ENCODE results near the gene NR2E3.
A peak's percentile ranks its signal among the peaks of the same experiment; 100 is the strongest.

Gene NR2E3

DNA sequence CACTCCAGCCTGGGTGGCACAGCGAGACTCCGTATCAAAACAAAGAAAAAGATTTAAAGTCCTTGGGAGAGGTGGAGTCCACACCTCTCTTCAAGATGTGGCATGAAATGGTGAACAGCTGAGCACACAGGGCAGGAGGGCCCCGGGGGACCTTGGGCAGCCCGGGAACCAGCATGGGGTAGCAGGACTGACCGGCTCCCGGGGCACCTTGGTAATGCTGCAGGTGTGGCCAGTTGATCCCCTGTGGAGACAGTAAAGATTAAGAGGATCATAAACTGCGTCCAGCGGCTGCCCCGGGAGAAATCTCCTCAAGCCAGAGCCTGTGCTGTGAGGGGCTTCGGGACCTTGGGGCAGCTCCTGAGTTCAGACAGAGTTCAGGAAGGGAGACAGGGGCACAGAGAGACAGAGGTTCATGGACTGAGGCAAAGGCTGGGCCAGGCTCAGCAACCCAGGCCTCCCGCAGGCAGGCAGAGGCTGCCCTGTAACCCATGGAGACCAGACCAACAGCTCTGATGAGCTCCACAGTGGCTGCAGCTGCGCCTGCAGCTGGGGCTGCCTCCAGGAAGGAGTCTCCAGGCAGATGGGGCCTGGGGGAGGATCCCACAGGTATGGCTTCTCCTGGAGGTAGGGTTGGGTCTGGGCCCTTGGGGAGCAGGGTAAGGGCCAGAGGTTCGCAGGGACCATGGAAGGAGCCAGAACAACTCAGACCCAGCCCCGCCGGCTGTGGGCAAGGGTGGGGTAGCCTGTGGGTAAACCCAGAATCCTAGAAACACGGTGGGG lies at the start of gene NR2E3:
Gene NR2E3 (plus strand): TSS at position 299 of the 780 bp plus-strand sequence. CDS start 190 bp downstream, at position 489.
- DNase-seq: no peak

DNA sequence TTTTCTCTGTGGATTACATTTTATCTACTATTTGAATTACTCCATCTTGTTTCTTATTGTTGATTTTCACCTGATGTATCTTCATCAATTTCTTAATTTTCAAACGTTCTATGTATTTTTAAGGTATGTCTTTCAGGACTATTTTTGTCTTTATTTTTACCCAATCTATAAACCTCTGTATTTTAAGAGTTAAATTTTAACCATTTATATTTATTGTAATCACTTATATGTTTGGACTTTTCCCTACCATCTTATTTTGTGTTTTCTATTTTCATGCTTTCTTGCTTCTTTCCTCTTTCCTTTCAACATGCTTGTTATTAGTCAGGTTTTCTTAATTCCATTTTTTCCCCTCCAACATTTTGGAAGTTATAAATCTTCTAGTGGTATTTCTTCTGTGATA lies 49.5 kb upstream of the NR2E3 start:
- no peak for DNase-seq

DNA sequence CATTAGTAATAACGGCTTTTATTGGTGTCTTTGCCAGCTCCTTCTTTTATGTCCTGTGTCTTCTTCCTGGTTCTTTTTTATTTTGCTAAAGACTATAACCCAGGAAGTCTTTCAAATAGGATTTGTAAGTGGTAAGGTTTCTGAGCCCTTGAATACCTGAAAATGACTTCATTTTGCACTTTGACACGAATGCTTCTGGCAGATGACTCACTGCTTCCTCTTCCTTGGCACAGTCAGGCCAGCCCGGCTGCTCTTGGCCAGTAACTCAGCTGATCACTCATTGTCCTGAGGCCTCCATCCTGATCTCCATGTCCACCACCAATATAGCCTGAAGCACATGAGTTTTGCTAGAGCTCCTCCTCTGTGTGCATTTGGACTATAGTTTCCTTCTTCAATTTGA lies 48.7 kb upstream of the NR2E3 start:
- DNase-seq: peak; percentile 59

DNA sequence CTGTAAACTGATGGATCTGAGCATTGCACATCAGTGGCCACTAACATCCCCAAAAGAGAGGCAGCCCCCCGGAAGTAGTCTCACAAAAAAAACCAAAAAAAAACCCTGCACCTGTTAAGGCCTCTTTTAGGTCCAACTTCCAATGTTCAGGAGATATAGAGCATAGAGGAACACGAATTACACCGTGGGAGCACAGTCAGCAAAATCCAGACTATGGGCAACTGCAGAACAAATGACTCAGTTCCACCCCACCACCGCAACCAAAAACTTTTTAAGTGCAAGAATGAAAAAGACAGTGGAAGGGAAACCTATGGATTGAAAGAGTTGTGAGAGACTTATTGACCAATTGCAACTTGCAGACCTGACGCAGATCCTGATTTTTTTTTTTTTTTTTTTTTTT lies 42.2 kb upstream of the NR2E3 start:
- DNase-seq: no peak

DNA sequence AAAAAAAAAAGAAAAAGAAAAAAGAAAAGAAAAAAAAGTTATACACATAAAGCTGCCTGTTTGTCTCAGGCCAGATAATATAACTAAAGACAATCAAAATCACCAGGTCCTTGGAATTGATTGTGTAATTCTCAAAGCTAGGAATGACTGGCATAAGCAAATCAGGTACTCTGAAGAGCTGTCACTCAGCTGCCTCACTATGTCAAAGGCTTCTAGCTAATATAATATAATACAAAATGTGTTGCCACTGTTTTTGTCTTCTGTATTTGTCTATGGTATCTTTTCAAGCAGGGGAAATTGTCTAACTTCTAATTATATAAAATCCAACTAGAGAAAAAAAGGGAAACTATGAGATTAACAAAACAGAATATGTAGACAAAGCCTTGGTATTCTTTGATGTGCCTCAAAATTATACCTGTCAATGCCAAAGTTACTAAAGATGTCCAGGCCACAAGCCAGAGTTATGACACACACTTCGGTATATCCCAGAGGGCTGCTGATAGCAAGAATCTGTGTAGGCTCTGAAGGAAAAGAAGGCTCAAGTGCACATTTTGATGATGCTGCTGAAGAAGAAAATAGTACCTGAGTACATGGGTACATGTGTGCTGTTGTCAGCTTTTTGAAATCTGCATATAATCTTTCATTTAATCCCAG lies 37.0 kb upstream of the NR2E3 start:
- DNase-seq: no peak

DNA sequence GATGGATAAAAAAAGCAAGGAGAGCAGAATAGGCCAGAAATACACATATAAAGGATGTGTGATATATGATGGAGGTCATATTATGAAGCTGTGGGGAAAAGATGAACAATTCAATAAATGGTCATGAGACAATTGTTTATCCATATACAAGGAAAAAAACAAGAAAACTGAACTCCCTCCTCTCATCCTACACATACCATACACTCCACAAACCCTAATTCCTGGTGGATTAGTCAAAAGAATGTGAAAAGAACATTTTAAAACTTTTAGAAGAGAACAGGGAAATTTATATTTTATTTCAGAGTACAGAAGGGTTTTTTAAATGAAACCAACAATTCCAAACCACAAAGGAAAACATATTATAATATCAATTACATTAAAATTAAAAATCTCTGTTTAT lies 34.5 kb upstream of the NR2E3 start:
- DNase-seq: peak; percentile 52

DNA sequence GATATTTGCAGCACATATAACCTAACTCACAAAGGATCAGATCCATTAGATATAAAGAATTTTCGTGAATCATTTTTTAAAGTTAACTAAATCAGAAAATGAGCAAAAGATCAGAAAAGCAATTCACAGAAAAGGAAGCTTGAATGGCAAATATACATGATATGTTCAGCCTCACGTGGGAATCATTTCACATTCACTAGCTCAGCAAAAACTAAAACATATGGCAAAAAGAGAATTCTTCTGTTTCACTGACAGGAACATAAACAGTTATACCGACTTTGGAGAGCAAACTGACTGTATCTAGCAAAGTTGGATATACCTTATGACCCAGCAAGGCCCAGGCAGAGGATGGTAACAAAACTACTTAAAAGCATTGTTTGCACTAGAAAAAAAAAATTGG lies 34.0 kb upstream of the NR2E3 start:
- DNase-seq: no peak

DNA sequence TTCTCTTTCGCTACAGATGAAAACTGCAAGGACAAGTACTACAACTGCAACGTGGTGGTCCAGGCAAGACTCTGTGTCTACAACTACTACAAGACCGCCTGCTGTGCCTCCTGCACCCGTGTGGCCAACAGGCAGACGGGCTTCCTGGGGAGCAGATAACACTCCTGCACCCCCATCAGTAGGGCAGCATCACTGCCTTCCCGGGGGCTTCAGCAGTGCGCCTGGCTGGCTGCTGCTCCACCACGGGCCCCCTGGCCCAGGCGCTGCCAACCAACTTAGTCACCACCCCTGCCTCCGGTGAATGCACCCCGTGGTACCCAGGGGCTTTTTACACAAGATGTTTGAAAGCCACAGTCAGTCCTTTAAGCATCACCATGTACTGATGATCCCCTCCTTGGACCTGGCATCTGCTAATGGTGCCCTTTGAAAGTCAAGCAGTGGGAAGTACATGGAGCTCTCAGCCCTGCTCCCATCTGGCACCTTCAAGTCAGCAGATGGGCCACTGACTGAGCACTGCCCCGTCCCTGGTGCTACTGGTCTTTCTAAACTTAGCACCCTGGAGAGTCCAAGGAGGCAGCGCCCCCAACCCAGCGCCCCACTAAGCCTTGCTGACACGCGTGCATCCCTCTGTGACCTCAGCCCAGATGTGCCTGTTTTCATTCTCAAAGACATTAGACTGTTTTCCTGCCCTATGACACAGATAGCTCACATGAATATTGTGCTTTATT lies 33.0 kb upstream of the NR2E3 start:
- no peak for DNase-seq

DNA sequence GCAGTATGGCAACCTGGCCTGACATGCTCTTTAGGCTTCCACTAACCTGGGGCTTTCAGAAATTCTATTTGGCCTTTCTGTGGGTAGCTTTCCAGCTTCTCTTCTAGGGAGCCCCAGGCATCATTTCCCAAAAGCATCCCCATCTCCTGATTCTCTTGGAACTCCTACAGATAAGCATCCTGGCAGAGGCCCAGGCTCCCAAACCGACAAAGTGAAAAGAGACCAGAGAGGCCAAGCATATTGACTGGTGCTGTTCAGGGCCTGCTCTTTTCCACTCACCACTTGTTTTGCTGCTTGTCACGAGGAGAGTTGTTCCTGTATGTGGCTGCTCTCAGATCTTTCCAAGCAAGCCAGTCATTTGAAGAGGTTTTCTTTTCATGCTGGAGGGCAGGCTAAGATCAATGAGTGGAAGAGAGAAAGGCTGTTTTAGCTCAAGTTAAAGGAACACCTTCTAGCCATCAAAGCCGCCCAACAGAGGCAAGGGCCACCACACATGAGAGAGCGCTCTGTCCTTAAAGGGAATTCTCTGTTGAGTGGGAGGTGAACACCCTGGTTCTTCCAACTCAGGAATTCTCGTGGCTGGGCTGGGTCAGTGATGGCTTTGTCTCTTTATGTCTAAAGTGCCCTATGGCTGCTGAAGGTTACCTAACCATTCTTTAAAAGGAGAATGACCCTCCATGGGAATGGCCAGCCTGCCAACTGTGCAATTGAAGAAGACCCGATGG lies 31.1 kb upstream of the NR2E3 start:
- DNase-seq: no peak

DNA sequence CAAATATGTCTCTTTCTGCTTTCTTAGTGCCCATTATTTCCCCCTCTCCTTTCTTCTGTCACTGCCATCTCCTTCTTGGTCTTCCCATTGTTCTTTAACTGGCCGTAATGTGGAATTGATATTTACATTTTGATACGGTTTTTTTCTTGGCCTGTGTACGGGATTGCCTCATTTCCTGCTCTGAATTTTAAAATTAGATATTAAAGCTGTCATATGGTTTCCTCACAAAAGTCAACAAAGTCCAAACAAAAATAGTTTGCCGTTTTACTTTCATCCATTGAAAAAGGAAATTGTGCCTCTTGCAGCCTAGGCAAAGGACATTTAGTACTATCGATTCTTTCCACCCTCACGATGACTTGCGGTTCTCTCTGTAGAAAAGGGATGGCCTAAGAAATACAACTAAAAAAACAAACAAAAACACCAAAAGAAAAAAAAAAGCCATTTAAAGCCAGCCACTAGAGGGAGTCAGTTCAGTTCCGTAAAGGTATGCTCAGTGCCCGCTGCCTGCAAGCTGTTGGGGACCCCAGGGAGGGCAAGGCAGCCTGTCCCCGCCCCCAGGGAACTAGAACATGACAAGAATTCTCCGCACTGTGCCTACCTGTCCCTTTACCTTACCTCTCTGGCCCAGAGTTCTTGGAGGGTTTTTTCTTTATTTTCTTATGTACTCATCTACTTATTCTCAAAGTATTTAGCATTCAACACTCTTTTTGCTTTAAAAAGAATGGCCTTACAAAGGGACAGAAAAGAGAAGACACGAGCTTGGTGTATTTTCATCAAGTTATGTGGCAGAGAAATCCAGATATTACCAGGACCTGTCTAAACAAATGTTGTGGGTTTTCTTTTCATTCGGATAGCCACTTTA lies 30.0 kb upstream of the NR2E3 start:
- DNase-seq: peak; percentile 42

DNA sequence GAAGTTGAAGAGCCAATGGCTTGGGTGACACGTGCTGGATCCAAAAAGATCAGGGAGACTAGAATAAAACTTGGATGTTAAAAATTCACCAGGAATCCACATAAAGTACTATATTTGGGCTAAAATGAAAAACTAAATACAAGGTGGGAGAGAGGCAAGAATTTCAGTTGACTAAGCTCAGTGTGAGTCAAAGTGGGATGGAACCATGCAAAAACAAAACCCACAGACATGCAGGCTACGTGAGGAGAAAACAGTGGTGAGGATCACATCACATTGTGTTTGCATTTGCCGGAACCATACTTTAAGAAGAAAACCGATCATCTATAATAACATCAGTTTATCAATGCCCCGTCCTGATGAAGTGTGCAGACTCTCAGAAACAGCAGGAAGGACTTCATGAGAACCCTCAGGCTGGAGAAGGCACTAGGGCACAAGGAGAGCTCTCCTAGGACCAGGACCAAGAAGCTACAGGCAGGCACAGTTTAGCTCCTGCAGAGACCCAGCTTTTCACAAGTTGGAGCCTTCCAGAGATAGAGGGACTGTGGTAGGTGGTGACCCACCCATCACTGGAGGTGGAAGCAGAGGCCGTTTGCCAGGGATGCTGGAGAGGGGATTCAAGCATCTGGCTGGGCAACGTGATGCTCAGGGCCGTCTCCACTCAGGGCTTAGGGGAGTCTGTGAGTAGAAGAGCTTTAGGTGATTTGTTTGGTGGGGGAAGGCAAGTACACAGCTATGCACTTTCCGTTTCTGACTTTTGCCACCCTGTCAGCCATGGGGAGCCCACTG lies 29.0 kb upstream of the NR2E3 start:
- DNase-seq: peak; percentile 49

DNA sequence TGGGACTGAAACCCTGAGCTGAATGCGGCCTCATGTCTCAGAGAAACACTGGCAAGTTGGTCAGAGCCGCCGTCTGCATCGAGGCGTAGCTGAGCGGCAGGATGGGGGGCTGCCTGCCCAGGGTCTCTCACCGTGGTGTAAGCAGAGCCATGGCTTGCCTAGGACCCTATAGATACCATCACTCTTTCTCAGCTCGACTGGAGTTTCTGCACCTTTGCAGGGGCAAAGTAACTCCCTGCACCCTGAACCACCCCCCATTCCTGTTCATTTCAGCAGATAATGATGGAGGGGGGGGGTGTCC lies 28.4 kb upstream of the NR2E3 start:
- no peak for DNase-seq

DNA sequence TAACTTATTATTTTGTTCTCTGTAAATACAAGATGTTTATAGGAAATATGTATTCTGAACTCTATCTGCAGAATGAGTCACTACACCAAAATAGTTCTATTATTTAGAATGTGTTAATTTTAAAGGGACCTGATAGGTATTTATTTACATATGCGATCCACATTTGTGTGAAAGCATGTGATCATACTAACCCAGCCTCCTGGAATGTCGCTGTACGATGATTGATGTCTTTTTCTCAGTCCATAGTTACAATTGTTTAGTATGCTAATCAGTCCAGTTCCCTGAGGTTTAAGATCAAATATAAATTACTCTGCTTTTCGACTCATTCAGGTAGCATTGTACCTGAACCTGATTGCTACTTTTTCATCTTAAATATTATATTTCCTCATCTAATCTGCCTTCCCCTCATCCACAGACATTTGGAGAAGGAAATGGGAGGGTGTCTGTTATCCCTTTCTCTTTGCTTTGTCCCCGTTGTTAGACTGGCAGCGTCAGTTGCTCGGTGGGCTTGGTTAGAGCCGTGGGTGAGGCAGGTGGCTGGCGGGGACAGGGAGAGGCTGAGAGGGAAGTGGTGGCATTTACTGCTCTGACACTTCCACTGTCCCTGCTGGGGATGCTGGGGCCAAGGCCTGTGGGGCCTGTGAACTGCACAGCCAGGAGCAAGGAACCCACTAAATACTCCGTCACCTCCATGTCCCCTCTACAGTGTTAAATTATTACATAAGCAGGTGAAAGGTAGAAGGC lies 27.8 kb upstream of the NR2E3 start:
- DNase-seq: no peak

DNA sequence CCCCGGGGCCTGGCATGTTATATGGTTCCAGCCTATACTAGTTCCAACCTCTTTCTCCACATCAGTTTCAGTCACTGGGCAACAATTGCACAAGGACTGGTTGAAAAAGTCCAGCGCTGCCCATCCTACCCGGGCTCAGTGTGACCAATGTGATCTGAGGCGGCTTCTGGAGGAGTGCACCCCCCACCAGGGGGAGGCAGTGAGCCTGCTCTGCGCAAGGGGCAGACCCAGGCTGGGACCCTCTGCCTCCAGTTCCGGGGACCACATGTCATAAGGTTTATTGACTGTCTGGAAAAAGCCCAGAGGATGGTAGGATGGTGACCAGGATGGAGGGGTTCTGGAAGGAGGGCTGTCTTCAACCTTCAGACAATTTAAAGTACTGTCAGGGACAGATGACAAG lies 25.6 kb upstream of the NR2E3 start:
- DNase-seq: no peak

DNA sequence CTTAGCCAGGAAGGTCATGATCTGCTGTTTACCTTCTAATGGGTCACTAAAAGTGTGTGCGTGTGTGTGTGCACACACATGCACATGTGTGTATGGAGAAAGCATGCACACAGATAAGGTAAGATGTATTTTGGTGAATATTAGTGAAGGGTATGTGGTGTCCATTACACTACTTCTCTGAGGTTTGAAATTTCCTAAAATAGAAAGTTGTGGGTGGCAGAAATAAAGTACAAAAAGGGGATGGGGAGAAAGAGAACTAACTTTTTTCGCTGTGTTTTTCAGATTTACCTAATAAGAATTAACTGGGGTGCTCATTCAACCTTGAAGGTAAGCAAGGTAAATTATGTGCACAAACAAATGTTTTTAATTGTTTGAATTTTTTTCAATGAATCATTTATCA lies 24.4 kb upstream of the NR2E3 start:
- DNase-seq: no peak

DNA sequence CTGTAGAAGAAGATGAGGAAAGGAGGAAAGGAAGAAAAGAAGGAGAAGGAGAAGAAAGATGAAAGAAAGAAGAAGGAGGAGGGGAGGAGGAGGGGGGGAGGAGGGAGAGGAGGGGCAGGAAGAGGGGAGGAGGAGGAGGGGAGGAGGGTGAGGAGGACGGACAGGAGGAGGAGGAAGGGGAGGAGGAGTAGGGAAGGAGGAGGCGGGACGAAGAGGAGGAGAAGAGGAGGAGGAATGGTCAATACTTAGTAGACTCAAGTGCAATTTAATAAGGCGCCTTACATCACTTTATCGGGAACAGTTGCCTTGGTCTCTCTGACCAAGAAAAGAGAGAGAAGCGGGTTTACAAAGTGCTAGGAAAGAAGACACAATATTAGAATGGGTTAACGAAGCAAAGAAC lies 23.7 kb upstream of the NR2E3 start:
- no peak for DNase-seq

DNA sequence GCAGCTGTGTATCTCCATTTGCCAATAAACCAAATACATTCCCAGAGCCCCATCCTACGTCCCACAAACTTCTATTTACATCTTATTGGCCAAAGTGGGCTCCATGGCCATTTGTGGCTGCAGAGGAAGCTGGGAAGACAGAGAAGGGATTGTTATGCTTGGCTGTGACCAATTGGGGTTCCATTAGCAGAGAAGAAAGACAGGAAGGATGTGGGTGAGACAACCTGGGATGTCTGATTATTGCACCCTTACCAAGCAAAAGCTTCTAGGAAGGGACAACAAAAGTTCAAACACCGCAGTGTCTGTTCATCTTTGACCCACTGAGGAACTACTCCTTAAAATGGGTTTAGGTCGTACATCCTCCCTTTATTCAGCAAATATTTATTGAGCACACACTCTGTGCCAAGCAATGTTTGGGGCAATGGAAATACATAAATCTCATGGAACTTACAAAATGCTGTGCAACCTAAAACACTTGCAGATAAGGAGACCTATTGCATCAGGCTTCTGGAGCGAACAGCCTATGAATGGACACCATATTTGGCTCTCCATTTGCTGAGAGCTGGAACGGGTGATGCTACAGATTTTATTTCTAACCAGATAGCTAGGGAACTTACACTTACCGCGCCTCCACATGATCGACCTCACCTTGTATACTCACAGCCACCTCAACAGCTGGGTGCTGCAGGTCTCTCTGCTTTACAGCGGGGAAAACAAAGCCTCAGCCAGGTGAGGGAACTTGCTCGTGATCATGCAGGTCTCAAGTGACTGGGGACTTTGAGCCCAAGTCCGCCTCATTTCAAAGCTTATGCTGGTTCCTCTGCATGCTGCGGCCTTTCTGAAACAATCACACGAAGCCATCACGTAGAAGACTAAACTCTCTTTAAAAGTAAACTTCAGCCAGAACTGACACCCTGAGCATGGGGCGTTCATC lies 21.4 kb upstream of the NR2E3 start:
- no peak for DNase-seq

DNA sequence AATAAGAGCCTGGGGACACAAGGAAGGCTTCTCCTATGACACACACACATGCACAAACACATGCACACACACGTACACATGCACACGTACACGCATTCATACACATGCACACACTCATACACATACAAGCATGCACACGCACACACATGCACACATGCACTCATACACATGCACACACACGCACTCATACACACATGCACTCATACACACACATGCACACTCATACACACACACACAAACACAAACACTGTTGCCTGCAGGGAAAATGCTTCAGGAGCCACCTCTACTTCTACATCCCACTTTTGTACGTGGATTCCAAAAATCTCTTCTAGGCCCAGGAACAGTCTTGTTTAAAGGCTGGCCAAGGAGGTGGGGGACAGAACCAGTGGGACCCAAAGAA lies 20.7 kb upstream of the NR2E3 start:
- no peak for DNase-seq

DNA sequence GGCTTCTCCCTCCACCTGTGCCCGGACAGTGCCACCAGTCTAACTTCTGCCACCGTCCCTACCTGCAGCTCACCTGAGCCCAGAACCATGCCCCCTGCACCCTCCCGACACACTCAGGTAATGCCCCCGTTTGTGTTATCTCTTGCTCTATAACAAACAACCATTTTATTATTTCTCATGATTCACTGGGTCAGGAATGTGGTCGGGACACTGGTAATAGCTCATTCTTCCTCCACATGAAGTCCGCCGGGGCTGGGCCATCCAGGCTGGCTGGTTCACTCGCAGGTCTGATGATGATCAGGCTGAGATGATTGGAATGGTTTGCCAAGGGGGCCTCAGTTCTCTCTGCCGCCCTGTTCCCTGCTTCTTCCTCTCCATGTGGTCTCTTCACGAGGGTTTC lies 20.3 kb upstream of the NR2E3 start:
- peak; percentile 37 for DNase-seq

DNA sequence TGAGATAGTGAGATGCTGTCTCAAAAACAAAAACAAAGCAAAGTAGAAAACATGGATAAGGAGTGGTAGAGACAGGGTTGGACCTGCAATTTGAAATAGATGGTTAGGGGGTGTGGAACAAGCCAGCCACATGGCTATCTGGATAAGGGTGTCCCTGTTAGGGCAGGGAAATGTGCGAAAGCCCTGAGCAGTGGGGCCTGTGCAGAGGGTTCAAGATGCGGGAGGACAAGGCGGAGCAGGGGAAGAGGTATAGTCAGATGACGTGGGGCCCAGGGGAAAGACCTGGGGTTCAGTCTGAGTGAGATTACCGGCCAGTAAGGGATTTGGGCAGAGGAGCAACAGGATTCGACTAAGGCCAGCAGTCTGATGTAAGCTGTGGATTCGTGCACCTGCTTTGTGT lies 18.4 kb upstream of the NR2E3 start:
- no peak for DNase-seq

All from fibroblast of skin of right biceps (primary cell).